M059J (cell line): Measurements from ENCODE around the gene EFCAB11. TPM values are rescaled to one million over a fixed set of nuclear protein-coding genes. Genes with fewer than 3 reads are reported as not detected.
"Not testable (repeated sequence)": the region's sequence is repeated elsewhere in the genome, so short reads cannot be mapped to it uniquely, and the experiment has no call there.

ENCODE experiments used
- DNase-seq: peaks from one replicate; pipeline ENCODE4 v3.0.0-alpha.2; 2012; ENCODE audit warnings: low read depth
- total RNA-seq: library from RNA; depleted of rRNA; stranded (reverse); fragments of >200 nt; shearing (Covaris generic); gene quantifications from 2 replicates; pipeline ENCODE4 v1.2.3, GENCODE V29; 2014

The EFCAB11 gene
- total RNA-seq, 1 experiment from 2014 or later = 11.9 TPM

DNA sequence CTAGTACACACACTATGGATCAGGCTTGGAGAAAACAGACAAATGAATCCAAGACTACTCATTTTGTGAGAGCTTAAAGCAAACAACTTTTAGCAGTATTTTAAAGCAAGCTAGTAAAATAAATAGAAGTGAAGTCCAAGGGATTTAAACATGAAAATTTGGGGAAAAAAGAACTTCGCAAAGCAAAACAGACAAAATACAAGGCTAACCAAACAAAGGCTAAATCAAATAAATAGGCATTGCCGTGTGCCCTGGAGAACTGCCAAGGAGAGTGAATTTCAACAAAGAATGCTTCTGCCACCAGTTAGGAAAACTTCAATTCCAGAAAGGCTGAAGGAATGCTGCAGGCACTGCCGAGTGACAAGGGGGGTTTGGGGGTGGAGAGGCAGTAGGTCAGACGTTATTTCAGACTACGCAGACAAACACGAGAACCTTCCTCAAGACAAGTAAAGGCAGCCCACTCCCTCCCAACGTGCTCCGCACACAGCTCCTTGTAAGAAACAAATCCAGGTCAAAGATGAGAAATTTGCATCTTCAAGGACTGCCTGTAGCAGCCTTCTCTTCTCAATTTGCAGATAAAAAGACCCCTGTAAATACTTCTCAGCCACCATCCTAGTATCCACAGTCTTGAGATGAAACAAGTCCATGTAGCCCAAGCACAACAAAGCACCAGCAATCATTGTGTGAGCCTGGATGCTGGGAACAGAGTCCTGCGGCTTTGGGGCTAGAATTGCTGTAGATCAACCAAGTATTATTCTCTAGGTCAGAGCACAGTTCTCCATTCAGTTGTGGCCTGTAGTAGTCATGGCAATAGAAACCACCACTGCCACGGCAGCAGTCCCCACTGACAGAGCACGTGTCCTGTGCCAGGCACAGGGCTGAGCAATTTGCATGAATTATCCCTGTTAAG, 43.3 kb downstream of the EFCAB11 start:
- DNase-seq = peak; percentile 87

DNA sequence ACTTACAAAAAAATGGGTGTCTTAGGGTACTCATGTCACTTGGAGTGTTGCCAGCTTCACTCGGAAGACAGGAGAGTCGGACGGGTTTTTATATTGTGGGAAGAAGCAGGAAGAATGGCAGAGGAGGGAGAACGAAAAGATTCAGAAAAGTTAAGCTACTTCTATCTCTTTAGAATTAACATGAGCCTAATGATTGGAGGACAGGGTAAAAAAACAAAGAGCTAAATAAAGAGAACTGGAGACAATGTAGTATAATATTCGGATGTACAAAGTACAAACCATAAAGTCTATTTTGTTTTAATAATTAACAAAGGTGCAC, 43.9 kb downstream of the EFCAB11 start:
- no peak for DNase-seq

DNA sequence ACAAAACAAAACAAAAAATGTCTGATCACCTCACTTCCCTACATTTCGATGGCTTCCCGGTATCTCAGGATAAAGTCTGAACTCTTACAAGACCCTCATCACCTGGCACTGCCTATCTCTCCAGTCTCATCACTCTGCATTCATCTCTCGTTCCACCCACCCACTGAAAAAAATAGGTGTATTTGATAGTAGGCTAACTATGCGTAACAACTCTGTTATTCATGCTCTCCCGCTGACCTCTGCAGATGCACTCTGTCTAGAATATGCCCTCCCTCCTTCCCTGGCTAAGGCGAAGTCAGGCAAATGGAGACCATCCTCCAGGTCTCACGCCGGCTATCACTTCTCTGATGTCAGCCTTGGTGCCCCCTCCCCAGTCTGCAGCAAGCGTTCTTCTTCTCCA, 44.9 kb downstream of the EFCAB11 start:
- DNase-seq = no peak

DNA sequence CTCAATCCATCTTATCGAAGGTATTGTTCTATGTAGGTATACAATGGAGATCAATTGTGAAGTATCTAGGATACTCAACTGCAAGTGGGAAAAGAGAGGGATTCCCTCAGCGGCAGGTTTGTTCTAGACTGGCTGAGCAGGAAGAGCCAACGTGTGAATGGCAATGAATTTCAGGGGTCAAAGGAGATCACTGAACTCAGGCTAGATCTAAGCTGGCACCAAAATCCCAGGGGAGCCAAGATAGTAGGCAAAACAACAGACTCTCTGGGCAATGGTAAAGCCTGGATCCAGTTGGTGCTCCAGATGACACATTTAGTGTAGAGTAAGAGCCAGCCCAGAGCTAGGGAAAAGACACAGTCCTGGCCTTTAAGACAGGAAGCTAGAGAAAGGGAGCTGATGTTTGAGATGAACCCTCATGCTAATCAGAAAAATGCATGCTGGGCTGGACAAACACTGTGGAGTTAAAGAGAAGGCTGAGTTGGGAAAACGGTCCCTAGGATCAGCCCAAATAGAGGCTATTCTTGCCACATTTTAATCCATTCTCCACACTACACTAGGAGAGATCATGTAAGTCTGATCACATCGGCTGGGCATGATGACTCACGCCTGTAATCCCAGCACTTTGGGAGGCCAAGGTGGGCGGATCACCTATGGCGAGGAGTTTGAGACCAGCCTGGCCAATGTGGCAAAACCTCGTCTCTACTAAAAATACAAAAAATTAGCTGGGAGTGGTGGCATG, 45.6 kb downstream of the EFCAB11 start:
- DNase-seq = peak; percentile 46

DNA sequence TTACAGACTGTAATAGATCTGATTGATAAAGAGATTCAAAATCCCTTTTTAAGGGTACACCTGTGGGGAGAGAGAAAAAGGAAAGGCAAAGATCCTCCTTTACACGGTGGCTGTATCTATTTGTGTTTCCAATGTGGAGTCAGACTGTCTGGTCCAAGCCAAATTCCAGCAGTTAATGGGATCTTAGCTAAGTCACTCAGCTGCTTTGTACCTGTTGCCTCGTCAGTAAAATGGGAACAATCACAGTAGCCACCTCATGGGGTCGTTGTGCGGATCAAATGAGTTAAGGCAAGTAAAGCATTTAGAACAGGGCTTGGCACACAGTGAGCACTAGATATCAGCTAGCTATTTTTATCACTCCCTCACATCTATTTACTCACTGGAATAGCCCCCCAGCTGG, 46.9 kb downstream of the EFCAB11 start:
- no peak for DNase-seq

DNA sequence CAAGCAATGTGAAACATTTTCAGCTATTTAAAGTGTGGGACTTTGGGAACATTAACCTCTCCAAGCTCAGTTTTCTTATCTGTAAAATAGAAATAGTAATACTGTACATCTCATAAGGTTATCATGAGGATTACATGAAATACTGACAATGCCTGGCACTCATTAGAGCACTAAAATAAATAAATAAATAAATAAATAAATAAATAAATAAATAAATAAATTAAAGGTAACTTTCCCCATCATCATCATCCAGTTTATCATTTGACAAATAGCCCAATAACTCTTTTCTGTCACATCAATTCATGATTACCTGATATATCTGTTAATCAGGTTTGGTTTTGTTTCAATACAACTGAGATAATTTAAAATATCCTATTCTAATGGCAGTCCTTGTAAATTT, 48.5 kb downstream of the EFCAB11 start:
- DNase-seq = no peak

DNA sequence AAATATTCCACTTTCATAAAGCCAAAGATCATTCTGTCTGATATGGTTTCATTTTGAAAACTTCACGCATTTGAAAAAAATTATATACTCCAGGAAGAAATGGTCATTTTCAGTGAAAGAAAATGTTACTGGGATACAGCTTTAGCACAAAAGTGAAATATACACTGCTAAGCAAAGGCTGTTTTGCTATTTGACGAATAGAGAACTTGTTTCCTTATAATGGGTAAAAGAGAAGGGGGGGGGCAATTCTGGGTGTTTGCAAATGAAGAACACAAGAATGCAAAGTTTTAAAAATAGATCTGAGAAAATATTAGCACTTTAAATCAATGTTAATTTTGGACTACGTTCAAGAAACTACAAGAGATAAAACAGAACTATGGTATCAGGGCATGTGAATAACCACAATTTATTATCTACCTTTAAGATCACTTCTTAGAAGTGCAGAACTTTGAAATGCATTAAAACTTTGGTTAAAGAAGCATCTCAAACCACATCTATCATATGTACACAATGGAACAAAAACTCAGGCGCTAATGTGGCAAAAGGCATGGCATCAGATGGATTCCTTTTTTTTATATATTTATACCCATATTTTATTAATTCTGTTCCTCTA, 51.1 kb downstream of the EFCAB11 start:
- no peak for DNase-seq

DNA sequence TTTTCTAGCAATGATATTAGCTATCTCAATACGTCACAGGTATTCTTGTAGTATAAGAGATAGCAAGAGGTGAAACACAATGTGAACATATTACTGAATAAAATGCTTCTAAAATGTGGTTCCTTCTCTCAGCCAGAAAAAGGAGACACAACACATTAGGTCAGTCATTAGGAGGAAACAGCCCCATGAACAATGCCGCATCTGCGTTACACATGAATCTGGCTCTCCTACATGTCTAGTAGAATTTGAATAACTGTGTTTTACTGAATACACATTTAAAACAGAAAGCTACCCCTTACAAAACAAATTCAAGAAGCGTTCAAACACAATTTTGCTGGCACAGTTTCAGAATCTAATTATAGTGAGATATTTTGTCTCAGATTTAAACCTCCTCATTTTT, 51.6 kb downstream of the EFCAB11 start:
- DNase-seq = no peak

DNA sequence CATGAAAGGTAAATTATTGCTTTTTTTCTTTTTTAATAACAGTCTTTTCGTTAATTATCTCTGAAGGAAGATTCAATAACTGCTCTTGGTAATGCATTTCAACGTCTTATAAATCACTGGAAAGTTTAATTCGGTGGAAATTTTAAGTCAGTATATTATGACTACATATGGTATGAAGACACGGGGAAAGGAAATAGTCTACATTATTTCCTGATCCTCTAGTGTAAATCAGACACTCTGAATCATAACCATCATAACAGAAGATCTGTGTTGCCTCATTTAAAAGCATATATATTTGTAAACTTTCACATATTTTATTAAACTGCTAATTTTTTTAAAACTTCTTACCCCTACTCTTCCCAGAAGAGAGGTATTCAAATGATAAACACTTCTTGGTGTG, 53.7 kb downstream of the EFCAB11 start:
- DNase-seq = no peak

DNA sequence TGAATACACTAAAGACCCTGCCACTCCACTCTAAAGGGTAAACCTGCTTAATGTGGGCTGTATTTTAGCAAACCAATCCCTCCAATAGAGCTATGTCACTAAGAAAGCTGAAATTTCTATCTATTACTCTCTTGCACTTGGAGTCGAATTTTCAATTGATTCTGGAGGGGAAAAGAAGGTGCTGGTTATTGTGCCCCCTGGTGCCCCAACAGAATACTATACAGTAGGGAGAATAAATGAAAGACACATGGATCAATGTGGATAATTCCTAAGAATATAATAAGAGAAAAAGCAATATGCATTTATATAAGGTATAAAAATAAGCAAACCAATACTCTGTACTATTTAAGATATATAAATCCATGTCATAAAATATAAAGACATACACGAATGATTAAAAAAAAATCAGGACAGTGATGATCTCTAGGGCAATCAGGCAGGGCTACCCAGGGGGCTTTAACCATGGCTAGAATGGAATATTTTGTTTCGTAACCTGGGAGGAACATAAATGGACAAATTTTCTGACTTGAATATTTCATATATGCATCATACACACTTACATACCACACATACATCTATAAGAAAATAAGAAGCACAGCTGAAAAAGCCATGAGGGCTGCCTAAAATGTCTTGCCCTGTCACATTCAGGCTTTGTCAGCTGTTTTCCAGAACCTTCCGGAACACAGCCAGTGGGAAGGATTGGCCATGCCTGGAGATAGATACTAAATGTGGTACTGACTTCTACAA, 54.4 kb downstream of the EFCAB11 start:
- peak; percentile 25 for DNase-seq

DNA sequence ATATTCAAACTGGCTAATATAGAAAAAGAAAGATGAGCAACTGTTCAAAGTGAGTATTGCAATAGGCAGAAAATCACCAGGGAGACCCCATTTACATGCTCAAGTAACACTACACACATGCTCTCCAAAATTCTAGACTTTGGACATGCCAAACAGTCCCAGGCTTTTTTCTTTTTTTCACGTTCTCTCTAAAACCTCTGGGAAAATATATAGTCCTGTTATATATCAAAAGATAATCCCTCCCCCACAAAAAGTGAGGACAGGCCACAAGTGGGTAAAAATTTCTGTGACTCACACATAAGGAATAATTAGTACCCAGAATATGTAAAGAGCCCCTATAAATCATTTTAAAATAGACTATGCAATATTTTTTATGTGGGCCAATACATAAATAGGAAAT, 55.2 kb downstream of the EFCAB11 start:
- no peak for DNase-seq

DNA sequence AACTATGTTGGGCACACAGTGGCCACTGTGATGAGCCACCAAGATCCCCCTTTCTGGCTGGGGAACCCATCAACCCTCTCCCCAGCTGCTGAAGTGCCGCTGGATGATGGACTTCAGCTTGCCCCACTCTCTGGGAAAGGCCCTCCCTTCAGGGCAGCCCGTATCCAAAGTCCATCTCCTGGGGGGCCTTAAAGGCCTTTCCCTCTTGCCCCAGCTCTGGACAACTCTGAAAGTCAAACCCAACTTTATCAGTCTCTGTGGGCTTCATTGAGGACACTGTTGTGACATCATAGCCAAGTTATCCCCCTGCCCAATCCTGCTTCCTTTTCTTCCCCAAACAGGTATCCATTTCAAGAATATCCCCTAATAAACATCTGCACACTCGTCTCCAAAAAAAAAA, 61.1 kb downstream of the EFCAB11 start:
- not testable (repeated sequence) for DNase-seq

DNA sequence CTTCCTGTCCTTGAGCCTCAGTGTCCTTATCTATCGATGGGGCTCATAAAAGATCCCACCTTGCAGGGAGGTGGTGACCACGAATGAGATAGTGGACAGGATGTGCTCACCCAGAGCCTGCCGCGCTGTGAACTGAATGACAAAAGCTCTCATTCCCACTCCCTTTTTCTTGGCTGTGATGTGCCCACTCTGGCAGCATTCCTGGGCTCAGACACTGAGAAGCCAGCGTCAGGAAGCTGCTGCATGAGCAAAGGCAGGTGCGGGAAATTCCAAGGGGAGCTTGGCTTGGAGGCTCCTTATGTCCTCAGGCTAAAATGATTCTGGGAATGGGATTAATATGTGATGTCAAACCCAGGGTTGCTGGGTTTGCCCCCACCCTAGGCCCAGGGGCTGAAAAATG, 61.6 kb downstream of the EFCAB11 start:
- DNase-seq = no peak

DNA sequence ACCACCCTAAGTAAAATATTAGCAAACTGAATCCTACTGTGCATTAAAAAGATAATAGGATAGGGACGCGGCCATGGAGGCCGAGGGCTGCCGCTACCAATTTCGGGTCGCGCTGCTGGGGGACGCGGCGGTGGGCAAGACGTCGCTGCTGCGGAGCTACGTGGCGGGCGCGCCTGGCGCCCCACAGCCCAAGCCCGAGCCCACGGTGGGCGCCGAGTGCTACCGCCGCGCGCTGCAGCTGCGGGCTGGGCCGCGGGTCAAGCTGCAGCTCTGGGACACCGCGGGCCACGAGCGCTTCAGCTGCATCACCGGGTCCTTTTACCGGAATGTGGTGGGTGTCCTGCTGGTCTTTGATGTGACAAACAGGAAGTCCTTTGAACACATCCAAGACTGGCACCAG, 62.8 kb downstream of the EFCAB11 start:
- DNase-seq = not testable (repeated sequence)

DNA sequence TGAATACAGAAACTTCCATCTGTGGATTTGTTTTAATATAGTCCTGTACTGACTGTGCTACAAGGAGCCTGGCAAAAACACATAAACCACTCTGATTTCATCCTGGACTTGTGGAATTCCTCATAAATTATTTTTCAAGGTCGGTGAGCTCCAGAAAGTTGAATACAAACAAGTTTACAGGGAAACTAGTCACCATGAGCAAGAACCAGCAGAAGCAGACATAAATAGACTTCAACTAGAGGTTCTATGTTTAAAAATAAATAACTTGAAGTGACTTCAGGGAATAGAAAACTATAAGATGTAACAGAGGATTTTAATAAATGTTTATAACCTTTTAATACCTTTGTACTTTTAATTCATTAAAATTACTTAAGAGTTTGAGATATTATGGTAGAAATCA, 63.5 kb downstream of the EFCAB11 start:
- peak; percentile 26 for DNase-seq

DNA sequence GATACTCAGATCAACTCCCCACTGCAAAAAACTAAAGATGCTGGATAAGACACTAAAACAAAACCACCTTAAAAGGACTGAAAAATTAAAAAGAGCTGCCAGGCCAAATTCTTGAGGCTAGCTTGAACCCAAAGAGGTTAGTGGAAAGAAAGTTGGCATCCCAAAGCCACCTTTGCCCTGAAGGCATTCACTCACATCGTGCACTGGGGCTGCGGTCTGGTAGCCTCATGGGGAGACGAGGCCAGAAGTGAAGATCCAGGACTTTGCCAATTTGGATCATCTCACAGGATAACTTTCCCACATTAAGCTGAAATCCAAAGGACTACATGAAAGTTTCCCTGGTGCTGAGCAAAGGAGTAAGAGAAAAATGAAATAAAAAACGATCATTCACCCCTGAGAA, 63.9 kb downstream of the EFCAB11 start:
- peak; percentile 84 for DNase-seq

DNA sequence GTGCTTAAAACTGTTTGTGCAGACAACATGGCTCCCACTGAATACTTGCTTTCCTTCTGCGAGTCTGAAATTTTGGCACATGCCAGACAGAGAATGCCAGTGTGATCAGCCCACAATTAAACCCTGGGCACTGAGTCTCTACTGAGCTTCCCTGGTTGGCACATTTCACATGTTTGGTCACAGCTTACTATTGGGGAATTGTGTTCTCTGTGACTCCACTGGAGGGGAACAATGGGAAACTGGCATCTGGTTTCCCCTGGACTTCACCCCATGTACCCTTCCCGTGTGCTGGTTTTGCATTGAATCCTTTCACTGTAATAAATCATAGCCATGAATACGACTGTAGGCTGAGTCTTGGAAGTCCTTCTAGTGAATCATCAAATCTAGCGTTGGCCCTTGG, 64.9 kb downstream of the EFCAB11 start:
- peak; percentile 41 for DNase-seq

DNA sequence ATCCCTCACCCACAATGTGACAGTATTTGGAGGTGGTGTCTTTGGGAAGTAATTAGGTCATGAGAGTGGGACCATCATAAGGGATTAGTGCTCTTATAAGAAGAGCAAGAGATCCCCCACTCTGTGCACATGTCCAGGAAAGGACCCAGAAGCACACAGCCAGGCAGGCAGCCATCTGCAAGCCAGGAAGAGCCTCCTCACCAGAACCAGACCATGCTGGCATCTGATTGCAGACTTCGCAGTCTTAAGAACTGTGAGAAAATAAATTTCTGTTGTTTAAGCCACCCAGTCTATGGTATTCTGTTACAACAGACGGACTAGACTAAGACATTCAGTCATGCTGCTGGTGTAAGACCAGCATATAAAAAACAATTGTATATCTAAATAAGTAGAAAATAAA, 69.8 kb downstream of the EFCAB11 start:
- DNase-seq = no peak

DNA sequence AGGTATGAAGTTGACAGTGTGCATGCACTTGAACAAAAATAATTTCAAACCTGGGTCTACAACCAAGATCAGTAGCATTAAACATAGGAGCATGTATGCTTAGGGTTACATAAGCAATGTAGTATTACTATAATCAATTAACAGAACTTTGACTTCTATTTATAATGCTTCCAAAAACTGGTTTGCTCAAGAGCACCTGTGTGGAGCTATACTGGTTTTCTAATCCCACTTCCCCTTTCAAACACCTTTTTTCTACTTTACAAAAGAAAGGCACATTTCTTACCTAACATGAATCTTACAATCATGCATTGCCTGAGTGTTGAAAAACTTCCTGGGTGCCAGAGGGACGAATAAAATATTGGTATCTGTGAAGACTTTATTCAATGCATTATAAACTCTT, 72.7 kb downstream of the EFCAB11 start:
- no peak for DNase-seq

DNA sequence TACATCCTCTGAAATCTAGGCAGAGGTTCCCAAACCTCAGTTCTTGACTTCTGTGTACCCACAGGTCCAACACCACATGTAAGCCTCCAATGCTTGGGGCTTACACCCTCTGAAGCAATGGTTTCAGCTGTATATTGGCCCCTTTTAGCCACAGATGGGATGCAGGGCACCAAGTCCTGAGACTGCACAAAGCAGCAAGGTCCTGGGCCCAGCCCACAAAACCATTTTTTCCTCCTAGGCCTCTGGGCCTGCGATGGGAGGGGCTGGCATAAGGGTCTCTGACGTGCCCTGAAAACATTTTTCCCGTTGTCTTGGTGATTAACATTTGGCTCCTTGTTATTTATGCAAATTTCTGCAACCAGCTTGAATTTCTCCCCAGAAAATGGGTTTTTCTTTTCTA, 80.4 kb downstream of the EFCAB11 start:
- DNase-seq = not testable (repeated sequence)

DNA sequence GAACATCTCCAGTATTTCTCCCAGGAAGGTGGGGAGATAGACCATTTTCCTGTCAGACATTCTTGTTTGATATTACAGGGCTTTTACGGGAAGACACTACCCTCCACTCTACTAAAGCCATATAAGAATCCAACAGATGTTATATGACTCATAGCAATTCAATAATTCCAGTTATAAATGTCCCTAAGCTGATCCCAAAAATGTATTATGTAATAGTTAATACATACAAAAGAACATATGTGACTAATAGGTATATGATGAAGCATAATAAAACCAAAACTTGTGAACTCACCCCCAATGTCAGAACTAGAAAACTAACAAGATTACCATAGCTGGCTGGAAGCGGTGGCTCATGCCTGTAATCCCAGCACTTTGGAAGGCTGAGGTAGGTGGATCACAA, 84.2 kb downstream of the EFCAB11 start:
- no peak for DNase-seq

DNA sequence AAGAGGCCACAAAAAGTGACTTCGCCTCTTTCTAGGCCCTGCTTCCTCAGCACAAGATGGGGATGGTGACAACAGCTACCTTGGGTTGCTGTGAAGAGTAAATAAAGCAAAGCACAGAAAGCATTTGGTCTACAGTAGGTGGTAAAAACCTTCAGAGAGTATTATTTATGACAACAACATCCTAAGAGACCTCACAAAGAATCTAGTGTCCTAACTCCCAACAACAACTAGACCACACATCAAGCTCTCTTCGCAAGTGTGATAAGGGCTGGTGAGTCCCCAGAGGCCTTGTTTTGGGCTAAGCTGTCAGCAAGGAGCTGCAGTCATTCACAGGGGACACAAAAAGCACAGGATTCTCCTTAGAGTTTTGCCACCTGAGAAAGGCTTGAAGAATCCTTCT, 84.9 kb downstream of the EFCAB11 start:
- DNase-seq = no peak
